ENCODE data around the gene UFSP2. TPM values are rescaled to one million over a fixed set of nuclear protein-coding genes. Genes with fewer than 3 reads are reported as not detected.
A peak's percentile ranks its signal among the peaks of the same experiment; 100 is the strongest.
"Not testable (repeated sequence)": the region's sequence is repeated elsewhere in the genome, so short reads cannot be mapped to it uniquely, and the experiment has no call there.

Gene UFSP2
- total and polyA plus RNA-seq, 11 donors = 17.7 to 52.4 (median 35.0) TPM

DNA sequence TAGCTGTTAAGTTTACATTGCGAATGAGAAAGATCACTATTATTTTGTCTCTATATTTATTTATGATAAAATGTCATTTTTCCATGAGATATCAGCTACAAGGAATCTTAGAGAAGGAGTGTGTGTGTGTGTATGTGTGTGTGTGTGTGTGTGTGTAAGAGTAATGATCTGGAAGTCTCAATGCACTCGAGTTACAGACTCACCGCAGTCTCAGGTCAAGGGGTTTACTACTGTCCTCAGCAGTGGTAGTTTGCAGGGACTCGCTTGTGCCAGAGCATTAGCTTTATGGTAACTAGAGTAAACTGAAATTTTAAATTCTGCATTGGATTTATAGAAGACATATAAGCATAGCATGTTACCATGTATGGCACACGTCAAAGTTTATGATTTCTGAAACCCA, 60.9 kb downstream of the UFSP2 start:
- no peak for TF ChIP-seq CTCF (IDR thresholded peaks at IDR 0.05)
- no peak for TF ChIP-seq POLR2A (IDR thresholded peaks at IDR 0.05)
- no peak overlapping the region for H3K4me3 ChIP-seq
- ATAC-seq (no peak), DNase-seq (no peak)
- WGBS, 4 donors = 95 to 98% (median 96%) methylated on average over 5 of the region's 5 CpGs
- no peaks in the 10 kb centered on the region for H3K27me3 ChIP-seq
- intact Hi-C loops (cut with DNase I) = no loop called here
- H3K4me1 ChIP-seq = no peaks in the 10 kb centered on the region
- H3K9me3 ChIP-seq = no peaks in the 10 kb centered on the region
- H3K36me3 ChIP-seq = peaks cover 0 to 31% (median 0%) of the 10 kb centered on the region in 9 donors
- no peak overlapping the region for H3K27ac ChIP-seq

- no peak for DNase-seq
- no peak for ATAC-seq
- no peaks in the 10 kb centered on the region for H3K4me1 ChIP-seq
- intact Hi-C loops (cut with DNase I) = no loop called here
- H3K27me3 ChIP-seq = no peaks in the 10 kb centered on the region
- 80 to 88% (median 83%) methylated on average over 3 of the region's 3 CpGs for WGBS, 4 donors
- H3K36me3 ChIP-seq = peaks cover 0 to 40% (median 0%) of the 10 kb centered on the region in 9 donors
- H3K27ac ChIP-seq = peak overlapping the region in 2 of 12 donors; percentile 36 to 39
- no peak overlapping the region for H3K4me3 ChIP-seq
- no peak for TF ChIP-seq POLR2A (IDR thresholded peaks at IDR 0.05)
- TF ChIP-seq CTCF (IDR thresholded peaks at IDR 0.05) = no peak
- H3K9me3 ChIP-seq = no peaks in the 10 kb centered on the region
Observed at GRCh38 chr4:185363251-185363650, 62.5 kb downstream of the UFSP2 start.

DNA sequence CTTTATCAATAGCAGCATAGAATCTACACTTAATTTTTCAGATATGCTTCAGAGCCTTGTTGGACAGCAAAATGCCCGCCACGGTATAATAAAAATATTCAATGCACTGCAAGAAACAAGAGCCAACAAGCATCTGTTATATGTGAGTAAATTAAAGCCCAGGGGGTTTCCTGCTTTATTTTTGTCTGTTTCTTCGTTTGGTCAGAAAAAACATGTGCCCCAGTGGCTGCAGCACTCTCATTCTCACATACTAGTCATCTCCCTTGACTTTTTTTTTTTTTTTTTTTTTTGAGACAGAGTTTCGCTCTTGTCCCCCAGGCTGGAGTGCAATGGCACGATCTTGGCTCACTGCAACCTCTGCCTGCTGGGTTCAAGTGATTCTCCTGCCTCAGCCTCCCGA, 63.2 kb downstream of the UFSP2 start:
- H3K4me3 ChIP-seq; intact Hi-C loops (cut with DNase I); ATAC-seq; H3K4me1 ChIP-seq; H3K9me3 ChIP-seq; DNase-seq; H3K27me3 ChIP-seq: not testable (repeated sequence)
- Histone ChIP-seq H3K36me3 (peaks cover 0 to 47% (median 0%) of the 10 kb centered on the region in 9 donors), H3K27ac (peak overlapping the region in 2 of 12 donors; percentile 36 to 39)
- WGBS, 4 donors = 74 to 84% (median 79%) methylated on average over 6 of the region's 6 CpGs

GRCh38 chr4:185361872-185362271, 63.9 kb downstream of the UFSP2 start:
- H3K27me3 ChIP-seq = no peaks in the 10 kb centered on the region
- H3K9me3 ChIP-seq = no peaks in the 10 kb centered on the region
- ATAC-seq = no peak
- WGBS, 4 donors = 82 to 91% (median 88%) methylated on average over 3 of the region's 3 CpGs
- H3K4me3 ChIP-seq = no peak overlapping the region
- intact Hi-C loops (cut with DNase I) = no loop called here
- H3K36me3 ChIP-seq = peaks cover 0 to 52% (median 0%) of the 10 kb centered on the region in 9 donors
- no peak overlapping the region for H3K27ac ChIP-seq
- no peaks in the 10 kb centered on the region for H3K4me1 ChIP-seq
- no peak for DNase-seq
- no peak for TF ChIP-seq POLR2A (IDR thresholded peaks at IDR 0.05)
- TF ChIP-seq CTCF (IDR thresholded peaks at IDR 0.05) = no peak

- 94 to 98% (median 98%) methylated on average over 8 of the region's 8 CpGs for WGBS, 4 donors
- Histone ChIP-seq H3K4me3 (no peak overlapping the region), H3K27me3 (no peaks in the 10 kb centered on the region), H3K4me1 (no peaks in the 10 kb centered on the region), H3K9me3 (no peaks in the 10 kb centered on the region), H3K27ac (no peak overlapping the region), H3K36me3 (peaks cover 0 to 47% (median 0%) of the 10 kb centered on the region in 9 donors)
- intact Hi-C loops (cut with DNase I) = no loop called here
- TF ChIP-seq CTCF (IDR thresholded peaks at IDR 0.05) (no peak), POLR2A (IDR thresholded peaks at IDR 0.05) (no peak)
- DNase-seq (no peak), ATAC-seq (no peak)
Observed at GRCh38 chr4:185359767-185360446, 65.9 kb downstream of the UFSP2 start.

Measured in heart left ventricle (tissue), 16 donors.